PC-3 (cell line): ENCODE measurements around the gene SCGN.

Source experiments
- EZH2 ChIP-seq: fragments of 300-600 bp; sonication (generic); IDR thresholded peaks from one replicate; pipeline ENCODE4 v1.6.1; 2017; ENCODE audit warnings: antibody characterized with exemption, mild to moderate bottlenecking, low read length; ENCODE audit not compliant: unreplicated experiment
- TF ChIP-seq, protein P1 (sequence below): fragments of 300-600 bp; sonication (generic); conservative IDR thresholded peaks from 2 replicates; pipeline ENCODE4 v1.5.1; 2017; ENCODE audit warnings: antibody characterized with exemption, low read depth, mild to moderate bottlenecking, low read length

DNA sequence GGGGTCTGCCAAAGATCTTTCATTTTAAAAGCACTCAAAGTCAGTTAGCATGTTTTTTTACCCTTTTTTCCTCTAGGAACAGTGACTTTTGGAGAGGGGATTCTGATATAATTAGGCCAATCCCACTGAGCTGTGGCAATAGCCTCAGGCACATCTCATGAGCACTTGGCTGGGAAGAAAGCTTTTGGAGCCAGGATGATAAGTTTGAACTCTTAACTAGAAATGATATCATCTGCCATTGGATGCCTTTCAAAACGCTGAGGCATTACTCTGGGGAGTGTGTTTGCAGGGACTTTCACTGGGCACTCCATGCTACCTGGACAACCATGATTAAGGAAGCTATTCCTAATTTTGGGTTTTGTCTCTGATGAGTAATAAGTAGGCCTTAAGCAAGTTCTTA lies 3.7 kb downstream of the SCGN start:
- TF ChIP-seq, protein P1, sequence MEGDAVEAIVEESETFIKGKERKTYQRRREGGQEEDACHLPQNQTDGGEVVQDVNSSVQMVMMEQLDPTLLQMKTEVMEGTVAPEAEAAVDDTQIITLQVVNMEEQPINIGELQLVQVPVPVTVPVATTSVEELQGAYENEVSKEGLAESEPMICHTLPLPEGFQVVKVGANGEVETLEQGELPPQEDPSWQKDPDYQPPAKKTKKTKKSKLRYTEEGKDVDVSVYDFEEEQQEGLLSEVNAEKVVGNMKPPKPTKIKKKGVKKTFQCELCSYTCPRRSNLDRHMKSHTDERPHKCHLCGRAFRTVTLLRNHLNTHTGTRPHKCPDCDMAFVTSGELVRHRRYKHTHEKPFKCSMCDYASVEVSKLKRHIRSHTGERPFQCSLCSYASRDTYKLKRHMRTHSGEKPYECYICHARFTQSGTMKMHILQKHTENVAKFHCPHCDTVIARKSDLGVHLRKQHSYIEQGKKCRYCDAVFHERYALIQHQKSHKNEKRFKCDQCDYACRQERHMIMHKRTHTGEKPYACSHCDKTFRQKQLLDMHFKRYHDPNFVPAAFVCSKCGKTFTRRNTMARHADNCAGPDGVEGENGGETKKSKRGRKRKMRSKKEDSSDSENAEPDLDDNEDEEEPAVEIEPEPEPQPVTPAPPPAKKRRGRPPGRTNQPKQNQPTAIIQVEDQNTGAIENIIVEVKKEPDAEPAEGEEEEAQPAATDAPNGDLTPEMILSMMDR, result no peak
- TF ChIP-seq EZH2, result no peak
